Kidney tubule cell (primary cell): ENCODE measurements around the gene SLC22A23.
A peak's percentile ranks its signal among the peaks of the same experiment; 100 is the strongest.

ENCODE experiments used
- DNase-seq: peaks from one replicate; pipeline ENCODE4 v3.0.0-alpha.2; 2018; ENCODE audit warnings: low spot score

SLC22A23 gene

GRCh38 chr6:3369985-3370360 is 86.9 kb downstream of the SLC22A23 start:
- DNase-seq, result no peak

GRCh38 chr6:3368685-3369084 is 88.2 kb downstream of the SLC22A23 start:
- no peak for DNase-seq

- no peak for DNase-seq
Observed at GRCh38 chr6:3367630-3368029, 89.2 kb downstream of the SLC22A23 start.

- no peak for DNase-seq
Observed at GRCh38 chr6:3366596-3367413, 90.0 kb downstream of the SLC22A23 start.

GRCh38 chr6:3364391-3364790 is 92.5 kb downstream of the SLC22A23 start:
- DNase-seq, result no peak

- peak; percentile 72 for DNase-seq
Observed at GRCh38 chr6:3363296-3364025, 93.4 kb downstream of the SLC22A23 start.

- no peak for DNase-seq
Observed at GRCh38 chr6:3361312-3362037, 95.4 kb downstream of the SLC22A23 start.

- DNase-seq, result no peak
Observed at GRCh38 chr6:3360727-3361045, 96.2 kb downstream of the SLC22A23 start.

GRCh38 chr6:3359973-3360726 is 96.7 kb downstream of the SLC22A23 start:
- peak; percentile 17 for DNase-seq

- no peak for DNase-seq
Observed at GRCh38 chr6:3359101-3359752, 97.6 kb downstream of the SLC22A23 start.

- no peak for DNase-seq
Observed at GRCh38 chr6:3358413-3359100, 98.3 kb downstream of the SLC22A23 start.

- DNase-seq, result no peak
Observed at GRCh38 chr6:3357678-3358077, 99.2 kb downstream of the SLC22A23 start.

- no peak for DNase-seq
Observed at GRCh38 chr6:3356824-3357420, 99.9 kb downstream of the SLC22A23 start.

GRCh38 chr6:3356056-3356823 is 100.6 kb downstream of the SLC22A23 start:
- peak; percentile 64 for DNase-seq

- no peak for DNase-seq
Observed at GRCh38 chr6:3355358-3356055, 101.3 kb downstream of the SLC22A23 start.

- no peak for DNase-seq
Observed at GRCh38 chr6:3355011-3355357, 101.9 kb downstream of the SLC22A23 start.

- DNase-seq, result no peak
Observed at GRCh38 chr6:3353939-3354338, 102.9 kb downstream of the SLC22A23 start.

- DNase-seq, result no peak
Observed at GRCh38 chr6:3353213-3353903, 103.5 kb downstream of the SLC22A23 start.

GRCh38 chr6:3352678-3353077 is 104.2 kb downstream of the SLC22A23 start:
- no peak for DNase-seq
